CD4-positive, alpha-beta T cell treated with Interleukin-17A for 1 hour (primary cell): ENCODE data around the gene LMAN2.
"Not testable (repeated sequence)": the region's sequence is repeated elsewhere in the genome, so short reads cannot be mapped to it uniquely, and the experiment has no call there.

Experiments used
- DNase-seq: peaks from one replicate; pipeline ENCODE4 v3.0.0-alpha.2; 2020

LMAN2 gene

GRCh38 chr5:177364159-177364962, 12.9 kb upstream of the LMAN2 start:
- no peak for DNase-seq

- no peak for DNase-seq
Measured at GRCh38 chr5:177363565-177363964, 12.1 kb upstream of the LMAN2 start.

GRCh38 chr5:177362610-177363507, 11.4 kb upstream of the LMAN2 start:
- peak; percentile 84 for DNase-seq

- no peak for DNase-seq
Measured at GRCh38 chr5:177362292-177362609, 10.8 kb upstream of the LMAN2 start.

- DNase-seq = no peak
Measured at GRCh38 chr5:177361418-177362291, 10.2 kb upstream of the LMAN2 start.

GRCh38 chr5:177360740-177361139, 9.3 kb upstream of the LMAN2 start:
- DNase-seq = not testable (repeated sequence)

- DNase-seq = no peak
Measured at GRCh38 chr5:177359860-177360259, 8.4 kb upstream of the LMAN2 start.

- DNase-seq = no peak
Measured at GRCh38 chr5:177359451-177359851, 8.0 kb upstream of the LMAN2 start.

GRCh38 chr5:177358370-177358819, 6.9 kb upstream of the LMAN2 start:
- no peak for DNase-seq

- peak; percentile 90 for DNase-seq
Measured at GRCh38 chr5:177357459-177358351, 6.2 kb upstream of the LMAN2 start, which contains the start of gene RGS14. RGS14 (plus strand) TSS chr5:177357924; CDS start chr5:177358025, 101 bp downstream.

GRCh38 chr5:177357146-177357458, 5.6 kb upstream of the LMAN2 start:
- no peak for DNase-seq

GRCh38 chr5:177356746-177357145, 5.3 kb upstream of the LMAN2 start:
- DNase-seq = no peak

GRCh38 chr5:177355868-177356168, 4.3 kb upstream of the LMAN2 start:
- DNase-seq = no peak

- no peak for DNase-seq
Measured at GRCh38 chr5:177355162-177355867, 3.8 kb upstream of the LMAN2 start.

- DNase-seq = no peak
Measured at GRCh38 chr5:177354711-177355110, 3.2 kb upstream of the LMAN2 start.

GRCh38 chr5:177354256-177354655, 2.8 kb upstream of the LMAN2 start:
- no peak for DNase-seq

GRCh38 chr5:177353093-177353492, 1.6 kb upstream of the LMAN2 start:
- no peak for DNase-seq

GRCh38 chr5:177350776-177351391, 584 bp downstream of the LMAN2 start:
- no peak for DNase-seq

GRCh38 chr5:177349762-177350161, 1.7 kb downstream of the LMAN2 start:
- DNase-seq = no peak

GRCh38 chr5:177349362-177349647, 2.2 kb downstream of the LMAN2 start:
- no peak for DNase-seq

- DNase-seq = no peak
Measured at GRCh38 chr5:177347699-177348098, 3.8 kb downstream of the LMAN2 start.
